WTC11 (cell line): ENCODE measurements around the gene PAOX. TPM values are rescaled to one million over a fixed set of nuclear protein-coding genes. Genes with fewer than 3 reads are reported as not detected.
"Not testable (repeated sequence)": the region's sequence is repeated elsewhere in the genome, so short reads cannot be mapped to it uniquely, and the experiment has no call there.

Experiments used
- ATAC-seq: fragments of 200-7000 bp; cut with Tn5 transposase; 2 replicates; pipeline ENCODE4 v1.10.0; 2021; ENCODE audit warnings: mild to moderate bottlenecking, moderate library complexity
- CTCF ChIA-PET: fragments of 300-600 bp; sonication (Branson Sonifier 250); formaldehyde crosslinking; loops from one replicate; lab custom pipeline; 2021; ENCODE audit warnings: antibody characterized with exemption; lab: Charles Lee
- POLR2A ChIA-PET: fragments of 350-600 bp; sonication (Branson Sonifier 250); formaldehyde crosslinking; loops from one replicate; lab custom pipeline; 2021; ENCODE audit warnings: antibody characterized with exemption; lab: Charles Lee
- DNase-seq: peaks from one replicate; pipeline ENCODE4 v3.0.0; 2021; ENCODE audit warnings: low spot score
- H3K27ac Mint-ChIP-seq: 2 replicates; pipeline ENCODE4 v1.8.0; 2021; ENCODE audit warnings: mixed read lengths
- H3K27me3 Mint-ChIP-seq: 2 replicates; pipeline ENCODE4 v1.8.0; 2021; ENCODE audit warnings: low read depth, mild to moderate bottlenecking, moderate library complexity, mixed read lengths
- H3K36me3 Mint-ChIP-seq: 2 replicates; pipeline ENCODE4 v1.8.0; 2021; ENCODE audit warnings: mixed read lengths
- H3K4me1 Mint-ChIP-seq: 2 replicates; pipeline ENCODE4 v1.8.0; 2022; ENCODE audit warnings: mixed read lengths
- H3K4me3 Mint-ChIP-seq: 2 replicates; pipeline ENCODE4 v1.8.0; 2021; ENCODE audit warnings: mild to moderate bottlenecking, moderate library complexity, mixed read lengths
- H3K9me3 Mint-ChIP-seq: 2 replicates; pipeline ENCODE4 v1.8.0; 2021; ENCODE audit warnings: mixed read lengths
- ATF1 ChIP-seq: sonication (generic); formaldehyde crosslinking; IDR thresholded peaks from 2 replicates; pipeline ENCODE4 v1.8.1; 2023; ENCODE audit warnings: mild to moderate bottlenecking, moderate library complexity, missing genetic modification reagents
- ELF4 ChIP-seq: sonication (generic); formaldehyde crosslinking; IDR thresholded peaks from 2 replicates; pipeline ENCODE4 v1.8.1; 2022; ENCODE audit warnings: low read depth, mild to moderate bottlenecking, moderate library complexity, missing genetic modification reagents
- ESRRA ChIP-seq: sonication (generic); formaldehyde crosslinking; IDR thresholded peaks from 2 replicates; pipeline ENCODE4 v1.8.1; 2022; ENCODE audit warnings: mild to moderate bottlenecking, missing genetic modification reagents, borderline replicate concordance
- FOXJ3 ChIP-seq: sonication (generic); formaldehyde crosslinking; IDR thresholded peaks from 2 replicates; pipeline ENCODE4 v1.9.0; 2021; ENCODE audit warnings: missing genetic modification reagents, mild to moderate bottlenecking, borderline replicate concordance
- NR1H2 ChIP-seq: sonication (generic); formaldehyde crosslinking; IDR thresholded peaks from 2 replicates; pipeline ENCODE4 v1.9.0; 2021; ENCODE audit warnings: mild to moderate bottlenecking, moderate library complexity, missing genetic modification reagents
- SMAD3 ChIP-seq: sonication (generic); formaldehyde crosslinking; IDR thresholded peaks from 2 replicates; pipeline ENCODE4 v1.8.0; 2022; ENCODE audit warnings: missing genetic modification reagents, mild to moderate bottlenecking, borderline replicate concordance
- TCF7 ChIP-seq: sonication (generic); formaldehyde crosslinking; IDR thresholded peaks from 2 replicates; pipeline ENCODE4 v1.8.0; 2022; ENCODE audit warnings: mild to moderate bottlenecking, low read depth, missing genetic modification reagents, moderate library complexity
- ZNF121 ChIP-seq: sonication (generic); formaldehyde crosslinking; IDR thresholded peaks from 2 replicates; pipeline ENCODE4 v1.8.0; 2023; ENCODE audit warnings: missing genetic modification reagents
- total RNA-seq: library from RNA; stranded (reverse); gene quantifications from 3 replicates; pipeline ENCODE4 v1.2.3, GENCODE V29; 2021
- TF ChIP-seq, protein P1 (sequence below): fragments of 250-450 bp; sonication (Bioruptor Pico); IDR thresholded peaks from 2 replicates; pipeline ENCODE4 v1.9.0; 2021; ENCODE audit warnings: mild to moderate bottlenecking
- TF ChIP-seq, protein P2 (sequence below): sonication (generic); formaldehyde crosslinking; IDR thresholded peaks from 2 replicates; pipeline ENCODE4 v1.8.0; 2023; ENCODE audit warnings: missing genetic modification reagents
- TF ChIP-seq, protein P3 (sequence below): sonication (generic); formaldehyde crosslinking; IDR thresholded peaks from 2 replicates; pipeline ENCODE4 v1.8.1; 2023; ENCODE audit warnings: mild to moderate bottlenecking, missing genetic modification reagents
- TF ChIP-seq, protein P4 (sequence below): sonication (generic); formaldehyde crosslinking; IDR thresholded peaks from 2 replicates; pipeline ENCODE4 v1.8.1; 2022; ENCODE audit warnings: low read depth, mild to moderate bottlenecking, moderate library complexity, missing genetic modification reagents, borderline replicate concordance
- TF ChIP-seq, protein P5 (sequence below): sonication (generic); formaldehyde crosslinking; IDR thresholded peaks from 2 replicates; pipeline ENCODE4 v1.8.1; 2022; ENCODE audit warnings: mild to moderate bottlenecking, moderate library complexity, missing genetic modification reagents
- TF ChIP-seq, protein P6 (sequence below): sonication (generic); formaldehyde crosslinking; IDR thresholded peaks from 2 replicates; pipeline ENCODE4 v1.8.1; 2023; ENCODE audit warnings: mild to moderate bottlenecking, moderate library complexity, missing genetic modification reagents
- TF ChIP-seq, protein P7 (sequence below): sonication (generic); formaldehyde crosslinking; IDR thresholded peaks from 2 replicates; pipeline ENCODE4 v1.8.0; 2022; ENCODE audit warnings: missing genetic modification reagents

The PAOX gene
- total RNA-seq, 1 experiment from 2014 or later = 3.6 TPM

DNA sequence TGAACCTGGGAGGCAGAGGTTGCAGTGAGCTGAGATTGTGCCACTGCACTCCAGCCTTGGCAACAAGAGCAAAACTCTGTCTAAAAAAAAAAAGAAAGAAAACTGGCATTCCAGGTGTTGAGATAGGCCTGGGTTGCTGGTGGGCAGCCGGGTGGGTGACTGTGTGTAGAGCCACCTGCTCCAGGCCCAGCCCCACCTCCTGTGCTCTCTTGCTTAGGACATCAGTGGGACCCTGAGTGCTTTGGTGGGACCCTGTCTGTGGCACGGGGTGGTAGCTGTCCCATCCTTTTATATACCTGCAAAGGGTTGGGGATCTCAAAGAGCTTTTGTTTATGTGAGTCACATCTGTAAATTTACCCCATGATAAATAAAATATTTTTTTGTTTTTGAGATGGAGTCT lies 6.2 kb downstream of the PAOX start:
- POLR2A ChIA-PET = no interaction called here
- Mint-ChIP-seq H3K9me3 (no peaks in the 10 kb centered on the region), H3K27me3 (peaks cover 11% of the 10 kb centered on the region), H3K4me1 (no peaks in the 10 kb centered on the region), H3K36me3 (no peaks in the 10 kb centered on the region), H3K27ac (no peak overlapping the region), H3K4me3 (no peak overlapping the region)
- TF ChIP-seq NR1H2 = no peak
- TF ChIP-seq SMAD3 (CRISPR knock-in tag) = no peak
- TF ChIP-seq TCF7 = no peak
- no peak for TF ChIP-seq ELF4 (CRISPR knock-in tag)
- TF ChIP-seq, protein P1, sequence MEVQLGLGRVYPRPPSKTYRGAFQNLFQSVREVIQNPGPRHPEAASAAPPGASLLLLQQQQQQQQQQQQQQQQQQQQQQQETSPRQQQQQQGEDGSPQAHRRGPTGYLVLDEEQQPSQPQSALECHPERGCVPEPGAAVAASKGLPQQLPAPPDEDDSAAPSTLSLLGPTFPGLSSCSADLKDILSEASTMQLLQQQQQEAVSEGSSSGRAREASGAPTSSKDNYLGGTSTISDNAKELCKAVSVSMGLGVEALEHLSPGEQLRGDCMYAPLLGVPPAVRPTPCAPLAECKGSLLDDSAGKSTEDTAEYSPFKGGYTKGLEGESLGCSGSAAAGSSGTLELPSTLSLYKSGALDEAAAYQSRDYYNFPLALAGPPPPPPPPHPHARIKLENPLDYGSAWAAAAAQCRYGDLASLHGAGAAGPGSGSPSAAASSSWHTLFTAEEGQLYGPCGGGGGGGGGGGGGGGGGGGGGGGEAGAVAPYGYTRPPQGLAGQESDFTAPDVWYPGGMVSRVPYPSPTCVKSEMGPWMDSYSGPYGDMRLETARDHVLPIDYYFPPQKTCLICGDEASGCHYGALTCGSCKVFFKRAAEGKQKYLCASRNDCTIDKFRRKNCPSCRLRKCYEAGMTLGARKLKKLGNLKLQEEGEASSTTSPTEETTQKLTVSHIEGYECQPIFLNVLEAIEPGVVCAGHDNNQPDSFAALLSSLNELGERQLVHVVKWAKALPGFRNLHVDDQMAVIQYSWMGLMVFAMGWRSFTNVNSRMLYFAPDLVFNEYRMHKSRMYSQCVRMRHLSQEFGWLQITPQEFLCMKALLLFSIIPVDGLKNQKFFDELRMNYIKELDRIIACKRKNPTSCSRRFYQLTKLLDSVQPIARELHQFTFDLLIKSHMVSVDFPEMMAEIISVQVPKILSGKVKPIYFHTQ (CRISPR knock-in tag) = no peak
- no peak for TF ChIP-seq ZNF121 (CRISPR knock-in tag)
- TF ChIP-seq, protein P2, sequence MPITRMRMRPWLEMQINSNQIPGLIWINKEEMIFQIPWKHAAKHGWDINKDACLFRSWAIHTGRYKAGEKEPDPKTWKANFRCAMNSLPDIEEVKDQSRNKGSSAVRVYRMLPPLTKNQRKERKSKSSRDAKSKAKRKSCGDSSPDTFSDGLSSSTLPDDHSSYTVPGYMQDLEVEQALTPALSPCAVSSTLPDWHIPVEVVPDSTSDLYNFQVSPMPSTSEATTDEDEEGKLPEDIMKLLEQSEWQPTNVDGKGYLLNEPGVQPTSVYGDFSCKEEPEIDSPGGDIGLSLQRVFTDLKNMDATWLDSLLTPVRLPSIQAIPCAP (CRISPR knock-in tag) = no peak
- no peak for TF ChIP-seq ATF1 (CRISPR knock-in tag)
- TF ChIP-seq, protein P3, sequence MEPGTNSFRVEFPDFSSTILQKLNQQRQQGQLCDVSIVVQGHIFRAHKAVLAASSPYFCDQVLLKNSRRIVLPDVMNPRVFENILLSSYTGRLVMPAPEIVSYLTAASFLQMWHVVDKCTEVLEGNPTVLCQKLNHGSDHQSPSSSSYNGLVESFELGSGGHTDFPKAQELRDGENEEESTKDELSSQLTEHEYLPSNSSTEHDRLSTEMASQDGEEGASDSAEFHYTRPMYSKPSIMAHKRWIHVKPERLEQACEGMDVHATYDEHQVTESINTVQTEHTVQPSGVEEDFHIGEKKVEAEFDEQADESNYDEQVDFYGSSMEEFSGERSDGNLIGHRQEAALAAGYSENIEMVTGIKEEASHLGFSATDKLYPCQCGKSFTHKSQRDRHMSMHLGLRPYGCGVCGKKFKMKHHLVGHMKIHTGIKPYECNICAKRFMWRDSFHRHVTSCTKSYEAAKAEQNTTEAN = no peak
- no peak for TF ChIP-seq ESRRA (CRISPR knock-in tag)
- no peak for TF ChIP-seq FOXJ3 (CRISPR knock-in tag)
- TF ChIP-seq, protein P4, sequence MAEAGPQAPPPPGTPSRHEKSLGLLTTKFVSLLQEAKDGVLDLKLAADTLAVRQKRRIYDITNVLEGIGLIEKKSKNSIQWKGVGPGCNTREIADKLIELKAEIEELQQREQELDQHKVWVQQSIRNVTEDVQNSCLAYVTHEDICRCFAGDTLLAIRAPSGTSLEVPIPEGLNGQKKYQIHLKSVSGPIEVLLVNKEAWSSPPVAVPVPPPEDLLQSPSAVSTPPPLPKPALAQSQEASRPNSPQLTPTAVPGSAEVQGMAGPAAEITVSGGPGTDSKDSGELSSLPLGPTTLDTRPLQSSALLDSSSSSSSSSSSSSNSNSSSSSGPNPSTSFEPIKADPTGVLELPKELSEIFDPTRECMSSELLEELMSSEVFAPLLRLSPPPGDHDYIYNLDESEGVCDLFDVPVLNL = no peak
- TF ChIP-seq, protein P5, sequence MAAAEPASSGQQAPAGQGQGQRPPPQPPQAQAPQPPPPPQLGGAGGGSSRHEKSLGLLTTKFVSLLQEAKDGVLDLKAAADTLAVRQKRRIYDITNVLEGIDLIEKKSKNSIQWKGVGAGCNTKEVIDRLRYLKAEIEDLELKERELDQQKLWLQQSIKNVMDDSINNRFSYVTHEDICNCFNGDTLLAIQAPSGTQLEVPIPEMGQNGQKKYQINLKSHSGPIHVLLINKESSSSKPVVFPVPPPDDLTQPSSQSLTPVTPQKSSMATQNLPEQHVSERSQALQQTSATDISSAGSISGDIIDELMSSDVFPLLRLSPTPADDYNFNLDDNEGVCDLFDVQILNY = no peak
- TF ChIP-seq, protein P6, sequence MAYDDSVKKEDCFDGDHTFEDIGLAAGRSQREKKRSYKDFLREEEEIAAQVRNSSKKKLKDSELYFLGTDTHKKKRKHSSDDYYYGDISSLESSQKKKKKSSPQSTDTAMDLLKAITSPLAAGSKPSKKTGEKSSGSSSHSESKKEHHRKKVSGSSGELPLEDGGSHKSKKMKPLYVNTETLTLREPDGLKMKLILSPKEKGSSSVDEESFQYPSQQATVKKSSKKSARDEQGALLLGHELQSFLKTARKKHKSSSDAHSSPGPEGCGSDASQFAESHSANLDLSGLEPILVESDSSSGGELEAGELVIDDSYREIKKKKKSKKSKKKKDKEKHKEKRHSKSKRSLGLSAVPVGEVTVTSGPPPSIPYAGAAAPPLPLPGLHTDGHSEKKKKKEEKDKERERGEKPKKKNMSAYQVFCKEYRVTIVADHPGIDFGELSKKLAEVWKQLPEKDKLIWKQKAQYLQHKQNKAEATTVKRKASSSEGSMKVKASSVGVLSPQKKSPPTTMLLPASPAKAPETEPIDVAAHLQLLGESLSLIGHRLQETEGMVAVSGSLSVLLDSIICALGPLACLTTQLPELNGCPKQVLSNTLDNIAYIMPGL (CRISPR knock-in tag) = no peak
- TF ChIP-seq, protein P7, sequence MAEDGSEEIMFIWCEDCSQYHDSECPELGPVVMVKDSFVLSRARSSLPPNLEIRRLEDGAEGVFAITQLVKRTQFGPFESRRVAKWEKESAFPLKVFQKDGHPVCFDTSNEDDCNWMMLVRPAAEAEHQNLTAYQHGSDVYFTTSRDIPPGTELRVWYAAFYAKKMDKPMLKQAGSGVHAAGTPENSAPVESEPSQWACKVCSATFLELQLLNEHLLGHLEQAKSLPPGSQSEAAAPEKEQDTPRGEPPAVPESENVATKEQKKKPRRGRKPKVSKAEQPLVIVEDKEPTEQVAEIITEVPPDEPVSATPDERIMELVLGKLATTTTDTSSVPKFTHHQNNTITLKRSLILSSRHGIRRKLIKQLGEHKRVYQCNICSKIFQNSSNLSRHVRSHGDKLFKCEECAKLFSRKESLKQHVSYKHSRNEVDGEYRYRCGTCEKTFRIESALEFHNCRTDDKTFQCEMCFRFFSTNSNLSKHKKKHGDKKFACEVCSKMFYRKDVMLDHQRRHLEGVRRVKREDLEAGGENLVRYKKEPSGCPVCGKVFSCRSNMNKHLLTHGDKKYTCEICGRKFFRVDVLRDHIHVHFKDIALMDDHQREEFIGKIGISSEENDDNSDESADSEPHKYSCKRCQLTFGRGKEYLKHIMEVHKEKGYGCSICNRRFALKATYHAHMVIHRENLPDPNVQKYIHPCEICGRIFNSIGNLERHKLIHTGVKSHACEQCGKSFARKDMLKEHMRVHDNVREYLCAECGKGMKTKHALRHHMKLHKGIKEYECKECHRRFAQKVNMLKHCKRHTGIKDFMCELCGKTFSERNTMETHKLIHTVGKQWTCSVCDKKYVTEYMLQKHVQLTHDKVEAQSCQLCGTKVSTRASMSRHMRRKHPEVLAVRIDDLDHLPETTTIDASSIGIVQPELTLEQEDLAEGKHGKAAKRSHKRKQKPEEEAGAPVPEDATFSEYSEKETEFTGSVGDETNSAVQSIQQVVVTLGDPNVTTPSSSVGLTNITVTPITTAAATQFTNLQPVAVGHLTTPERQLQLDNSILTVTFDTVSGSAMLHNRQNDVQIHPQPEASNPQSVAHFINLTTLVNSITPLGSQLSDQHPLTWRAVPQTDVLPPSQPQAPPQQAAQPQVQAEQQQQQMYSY (CRISPR knock-in tag) = no peak
- no peak for ATAC-seq
- DNase-seq = no peak
- CTCF ChIA-PET = no interaction called here

DNA sequence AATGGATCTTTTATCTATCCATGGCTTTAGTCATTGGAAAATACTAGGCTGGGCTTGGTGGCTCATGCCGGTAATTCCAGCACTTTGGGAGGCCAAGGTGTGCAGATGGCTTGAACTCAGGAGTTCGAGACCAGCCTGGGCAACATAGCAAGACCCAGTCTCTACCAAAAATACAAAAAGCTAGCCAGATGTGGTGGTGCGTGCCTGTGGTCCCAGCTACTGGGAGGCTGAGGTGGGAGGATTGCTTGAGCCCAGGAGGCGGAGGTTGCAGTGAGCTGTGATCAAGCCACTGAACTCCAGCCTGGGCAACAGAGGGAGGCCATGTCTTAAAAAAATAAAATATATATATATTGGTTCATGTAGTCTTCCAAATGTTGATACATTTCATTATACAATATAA lies 7.9 kb downstream of the PAOX start:
- H3K36me3 Mint-ChIP-seq, ATAC-seq, DNase-seq, H3K27ac Mint-ChIP-seq, POLR2A ChIA-PET, H3K9me3 Mint-ChIP-seq, H3K4me3 Mint-ChIP-seq, CTCF ChIA-PET, H3K4me1 Mint-ChIP-seq, H3K27me3 Mint-ChIP-seq: not testable (repeated sequence)
